ENCODE measurements around the gene HES7.

HES7 gene

DNA sequence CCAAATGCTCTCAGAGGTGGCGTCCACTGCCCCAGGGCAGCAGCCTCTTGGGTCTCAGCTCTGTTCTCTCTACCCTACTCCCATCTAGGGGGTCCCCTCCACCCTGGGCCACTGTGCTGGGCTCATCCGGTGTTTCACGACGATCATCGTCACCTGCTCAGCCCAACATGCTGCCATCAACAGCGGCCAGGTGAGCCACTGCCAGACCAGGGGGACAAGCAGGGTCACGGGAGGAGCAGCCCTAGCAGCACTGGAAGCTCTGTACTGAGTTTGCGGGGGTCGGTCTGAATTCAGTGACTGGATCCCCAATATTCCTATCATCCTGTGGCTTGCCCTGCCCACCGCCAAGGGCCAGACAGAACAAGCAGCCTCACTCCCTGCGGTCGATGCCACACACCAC is 52.4 kb downstream of the HES7 start:
- no peak for DNase-seq
